GM18870 (cell line): ENCODE data around the gene POLQ.
"Not testable (repeated sequence)": the region's sequence is repeated elsewhere in the genome, so short reads cannot be mapped to it uniquely, and the experiment has no call there.

Source experiments
- ATAC-seq: cut with Tn5 transposase; IDR thresholded peaks from one replicate; pipeline ENCODE4 v1.9.1; 2021; ENCODE audit warnings: moderate library complexity; ENCODE audit not compliant: unreplicated experiment

The POLQ gene

GRCh38 chr3:121431726-121432517, 113.9 kb downstream of the POLQ start:
- ATAC-seq: peak; percentile 95

DNA sequence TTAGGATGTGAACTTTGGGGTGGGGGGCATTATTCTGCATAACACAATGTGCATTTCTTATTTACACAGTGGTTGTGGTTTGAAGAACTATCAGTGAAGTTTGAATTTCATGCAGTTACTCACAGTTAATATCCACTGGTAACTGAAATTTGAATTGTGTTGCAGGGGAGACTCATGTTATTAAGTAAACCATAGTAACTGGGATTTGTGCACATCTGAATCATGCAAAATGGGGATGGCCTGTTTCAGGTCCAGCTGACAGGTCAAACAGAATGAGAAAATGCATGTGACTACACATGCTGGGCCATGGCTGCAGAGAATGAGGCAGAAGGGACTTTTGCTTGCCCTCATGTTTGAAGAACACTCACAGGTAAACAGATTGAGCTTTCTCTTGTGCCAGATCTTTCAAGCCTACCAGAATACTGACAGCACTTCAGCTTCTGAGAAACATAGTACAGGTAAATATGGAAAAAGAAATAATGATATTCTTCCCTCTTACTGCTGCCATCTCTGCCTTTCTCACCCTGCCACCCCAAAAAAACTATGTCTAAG, 115.0 kb downstream of the POLQ start:
- no peak for ATAC-seq

DNA sequence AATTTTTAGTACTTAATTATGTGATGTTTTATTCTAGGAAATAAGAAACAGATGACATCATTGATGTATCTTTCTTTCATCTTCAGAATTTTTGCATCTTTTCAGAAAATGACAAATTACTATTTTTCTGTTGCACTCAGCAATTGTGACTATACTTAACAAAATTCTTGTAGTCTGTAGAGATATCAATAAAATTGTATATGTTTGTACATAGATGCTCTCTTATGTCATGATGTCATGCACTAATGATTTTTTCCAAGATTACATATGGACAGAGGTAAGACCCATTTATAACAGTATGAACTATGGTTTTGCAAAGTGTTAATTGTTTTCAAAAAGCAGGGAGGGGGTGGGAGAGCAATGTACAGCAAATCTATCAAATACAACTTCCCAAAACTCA, 121.2 kb downstream of the POLQ start:
- no peak for ATAC-seq

GRCh38 chr3:121418182-121418581, 127.6 kb downstream of the POLQ start:
- ATAC-seq: no peak

DNA sequence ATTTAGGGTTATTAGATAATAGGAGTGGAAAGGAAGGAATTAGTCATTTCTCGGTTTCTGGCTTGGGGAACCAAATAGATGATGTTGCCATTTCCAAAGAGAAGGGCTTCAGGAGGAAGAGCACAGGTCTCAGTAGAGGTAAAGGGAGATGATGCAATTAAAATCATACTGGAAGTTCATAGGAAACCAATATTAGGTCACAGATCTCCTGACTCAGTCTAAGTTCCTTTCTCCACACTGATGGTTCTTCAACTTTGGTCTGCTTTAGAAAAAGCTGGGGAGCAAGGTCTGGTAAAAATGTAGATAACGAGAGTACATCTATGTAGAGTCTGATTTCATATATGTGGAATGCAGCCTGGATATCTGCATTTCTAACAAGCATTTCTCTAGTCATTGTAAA, 130.9 kb downstream of the POLQ start:
- no peak for ATAC-seq

- no peak for ATAC-seq
These were observed 134.3 kb downstream of the POLQ start for GRCh38 chr3:121411523-121411922.

DNA sequence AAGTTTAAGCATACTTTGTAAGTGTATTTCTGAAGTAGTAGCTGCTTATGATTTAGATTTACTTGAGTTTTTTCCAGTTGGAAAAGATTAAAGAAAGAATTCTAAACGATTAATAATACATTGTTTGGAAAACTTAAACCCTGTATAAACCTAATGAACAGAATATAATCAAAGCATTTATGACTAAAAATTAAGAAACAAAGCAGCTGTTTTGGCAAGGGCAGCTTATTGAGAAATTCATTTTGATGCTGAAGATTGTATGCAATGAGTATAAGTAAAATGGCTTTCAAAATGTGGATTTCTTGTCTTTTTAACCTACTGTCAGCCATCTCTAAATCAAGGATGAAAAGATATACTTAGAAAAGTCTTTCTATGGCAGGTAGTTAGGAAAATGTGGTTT, 140.2 kb downstream of the POLQ start:
- no peak for ATAC-seq

DNA sequence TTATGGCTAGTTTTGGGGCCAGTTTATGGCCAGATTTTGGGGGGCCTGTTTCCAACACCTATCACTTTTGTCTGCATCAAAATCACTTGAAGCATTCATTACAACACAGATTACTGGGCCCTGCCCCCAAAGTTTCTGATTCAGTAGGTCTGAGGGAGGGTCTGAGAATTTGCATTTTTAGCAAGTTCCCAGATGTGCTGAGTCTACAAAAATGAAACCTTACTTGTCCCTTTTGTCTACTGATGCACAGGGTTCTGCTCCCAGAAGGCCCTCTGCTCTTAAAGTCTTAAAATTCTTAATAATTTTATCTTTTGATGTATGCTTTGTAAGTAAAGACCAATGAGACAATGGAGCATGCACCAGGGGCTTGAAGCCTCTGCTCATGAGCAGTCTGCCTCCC, 146.0 kb downstream of the POLQ start:
- ATAC-seq: no peak

GRCh38 chr3:121398051-121398450, 147.7 kb downstream of the POLQ start:
- ATAC-seq: not testable (repeated sequence)

DNA sequence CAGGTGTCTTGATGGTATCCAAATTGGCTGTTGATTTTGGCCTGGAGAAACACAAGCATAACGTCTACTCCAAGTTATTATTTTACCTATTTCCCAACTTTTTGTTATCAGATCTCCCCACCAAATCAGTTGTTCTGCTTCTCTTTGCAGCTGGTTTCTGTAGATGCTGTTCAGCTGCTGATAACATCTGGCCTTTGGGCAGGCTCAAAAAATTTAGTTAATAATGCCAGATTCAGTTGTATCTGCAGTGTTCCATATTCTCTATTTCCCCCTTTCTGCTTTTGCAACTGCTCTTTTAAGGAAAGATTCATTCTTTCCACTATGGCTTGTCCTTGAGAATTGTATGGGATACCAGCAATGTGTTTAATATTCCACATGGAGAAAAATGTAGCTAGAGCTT, 149.8 kb downstream of the POLQ start:
- not testable (repeated sequence) for ATAC-seq

DNA sequence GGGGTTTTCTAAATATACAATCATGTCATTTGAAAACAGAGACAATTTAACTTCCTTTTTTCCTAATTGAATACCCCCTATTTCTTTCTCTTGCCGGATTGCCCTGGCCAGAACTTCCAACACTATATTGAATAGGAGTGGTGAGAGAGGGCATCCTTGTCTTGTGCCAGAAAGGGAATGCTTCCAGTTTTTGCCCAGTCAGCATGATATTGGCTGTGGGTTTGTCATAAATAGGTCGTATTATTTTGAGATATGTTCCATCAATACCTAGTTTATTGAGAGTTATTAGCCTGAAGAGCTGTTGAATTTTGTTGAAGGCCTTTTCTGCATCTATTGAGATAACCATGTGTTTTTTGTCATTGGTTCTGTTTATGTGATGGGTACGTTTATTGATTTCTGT, 157.5 kb downstream of the POLQ start:
- not testable (repeated sequence) for ATAC-seq
